Pulmonary artery endothelial cell (primary cell): ENCODE data around the gene KCND3. TPM values are rescaled to one million over a fixed set of nuclear protein-coding genes. Genes with fewer than 3 reads are reported as not detected.

Experiments
- DNase-seq: peaks from one replicate; pipeline ENCODE4 v3.0.0-alpha.2; 2011; ENCODE audit warnings: low read depth, low spot score
- total RNA-seq: library from RNA; depleted of rRNA; stranded (reverse); fragments of >200 nt; gene quantifications from 2 replicates; pipeline ENCODE4 v1.2.3, GENCODE V29; 2014

The KCND3 gene
- total RNA-seq, 1 donor from 2014 or later = under 0.01 TPM

DNA sequence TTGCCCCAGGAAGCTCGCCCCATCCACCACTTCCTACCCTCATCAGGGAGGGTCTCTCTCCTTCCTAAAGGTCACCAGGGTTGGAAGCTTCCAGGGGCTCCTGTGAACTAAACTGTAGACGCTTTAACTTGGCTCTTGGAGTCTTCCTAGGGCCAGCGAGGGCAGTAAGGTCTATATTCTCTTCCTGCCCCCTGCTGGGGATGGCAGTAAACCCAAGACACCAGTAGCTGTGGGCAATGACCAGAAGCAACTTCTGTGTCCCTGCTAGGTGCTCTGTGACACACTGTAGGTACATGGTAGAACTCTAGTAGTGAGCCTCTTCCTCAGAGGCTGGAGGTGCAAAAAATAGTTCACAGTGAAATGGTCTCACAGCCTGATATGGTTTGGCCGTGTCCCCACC, 30.0 kb downstream of the KCND3 start:
- no peak for DNase-seq

GRCh38 chr1:111958851-111959250, 30.6 kb downstream of the KCND3 start:
- no peak for DNase-seq

DNA sequence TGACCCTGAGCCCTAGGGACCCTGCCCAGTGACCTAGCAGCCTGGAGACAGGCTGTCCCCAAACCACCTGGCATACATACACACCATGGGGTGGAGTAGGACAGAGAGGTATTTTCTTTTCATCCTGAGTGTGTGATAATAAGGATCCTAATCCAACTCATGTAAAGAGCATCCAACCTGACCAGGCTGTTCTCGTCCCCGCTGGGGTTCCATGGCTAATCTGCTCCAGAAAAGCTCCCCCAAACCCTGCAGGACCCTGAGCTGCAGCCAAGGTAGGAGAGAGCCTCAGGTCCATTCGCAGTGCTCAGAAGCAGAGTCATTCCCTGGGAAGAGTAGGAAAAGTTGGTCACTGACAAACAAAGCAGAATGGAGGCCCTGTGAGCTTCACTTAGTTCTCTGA, 31.4 kb downstream of the KCND3 start:
- no peak for DNase-seq

DNA sequence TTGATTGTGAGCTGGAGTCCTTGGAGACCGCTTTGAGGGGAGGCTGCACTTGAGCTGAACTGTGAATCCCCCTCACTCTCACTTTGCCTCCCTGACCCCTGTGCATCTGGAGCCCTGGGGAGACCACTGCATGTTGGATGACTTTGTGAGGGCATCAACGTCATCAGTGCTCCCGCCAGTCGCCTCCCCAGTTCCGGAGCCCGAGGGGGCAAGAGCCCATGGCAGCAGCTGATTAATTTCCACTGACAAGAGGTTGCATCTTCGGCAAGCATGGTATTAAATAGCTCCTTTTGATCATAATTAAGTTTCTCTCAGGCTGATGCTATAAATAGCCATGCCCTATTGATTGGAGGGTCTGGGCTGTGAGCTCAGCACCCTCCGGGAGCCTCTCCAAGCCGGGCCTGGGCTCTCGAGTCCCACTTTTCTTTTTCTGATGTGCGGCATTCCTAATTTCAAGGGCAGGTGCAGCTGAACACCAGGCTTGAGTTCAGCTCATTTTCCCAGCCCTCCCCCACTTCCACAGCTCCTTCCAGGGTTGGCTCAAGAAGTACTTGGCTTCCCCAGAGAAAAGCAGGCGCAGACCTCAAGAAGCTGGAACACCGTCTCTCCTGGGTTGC, 33.2 kb downstream of the KCND3 start:
- no peak for DNase-seq

- no peak for DNase-seq
Measured at GRCh38 chr1:111955755-111956154, 33.7 kb downstream of the KCND3 start.

GRCh38 chr1:111953797-111954196, 35.7 kb downstream of the KCND3 start:
- no peak for DNase-seq

DNA sequence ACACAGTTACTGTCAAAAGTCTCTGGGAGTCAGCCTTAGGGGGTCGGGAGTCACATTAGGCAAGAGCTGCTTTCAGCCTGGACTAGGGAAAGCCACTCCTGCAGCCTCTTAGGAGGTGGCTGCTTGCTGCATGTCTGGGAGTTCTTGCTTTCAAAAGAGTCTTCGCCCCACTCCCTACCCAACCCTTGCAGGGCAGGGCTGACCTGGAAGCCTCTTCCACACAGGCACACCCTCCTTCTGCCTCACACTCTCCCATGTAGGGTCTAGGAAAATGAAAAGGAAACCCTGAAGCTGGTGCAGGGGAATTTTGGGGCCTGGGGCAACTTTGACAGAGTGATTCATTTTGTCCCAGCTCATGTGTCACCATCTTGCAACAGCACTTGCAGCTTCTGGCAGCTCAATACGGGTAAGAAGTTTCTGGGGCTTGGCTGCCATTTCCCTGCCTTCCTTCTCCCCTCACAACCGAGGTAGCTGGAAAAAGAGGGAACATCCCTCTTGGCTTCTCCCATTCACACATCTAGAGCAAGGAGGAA, 37.3 kb downstream of the KCND3 start:
- DNase-seq = no peak

- DNase-seq = no peak
Measured at GRCh38 chr1:111948209-111949171, 41.0 kb downstream of the KCND3 start.

DNA sequence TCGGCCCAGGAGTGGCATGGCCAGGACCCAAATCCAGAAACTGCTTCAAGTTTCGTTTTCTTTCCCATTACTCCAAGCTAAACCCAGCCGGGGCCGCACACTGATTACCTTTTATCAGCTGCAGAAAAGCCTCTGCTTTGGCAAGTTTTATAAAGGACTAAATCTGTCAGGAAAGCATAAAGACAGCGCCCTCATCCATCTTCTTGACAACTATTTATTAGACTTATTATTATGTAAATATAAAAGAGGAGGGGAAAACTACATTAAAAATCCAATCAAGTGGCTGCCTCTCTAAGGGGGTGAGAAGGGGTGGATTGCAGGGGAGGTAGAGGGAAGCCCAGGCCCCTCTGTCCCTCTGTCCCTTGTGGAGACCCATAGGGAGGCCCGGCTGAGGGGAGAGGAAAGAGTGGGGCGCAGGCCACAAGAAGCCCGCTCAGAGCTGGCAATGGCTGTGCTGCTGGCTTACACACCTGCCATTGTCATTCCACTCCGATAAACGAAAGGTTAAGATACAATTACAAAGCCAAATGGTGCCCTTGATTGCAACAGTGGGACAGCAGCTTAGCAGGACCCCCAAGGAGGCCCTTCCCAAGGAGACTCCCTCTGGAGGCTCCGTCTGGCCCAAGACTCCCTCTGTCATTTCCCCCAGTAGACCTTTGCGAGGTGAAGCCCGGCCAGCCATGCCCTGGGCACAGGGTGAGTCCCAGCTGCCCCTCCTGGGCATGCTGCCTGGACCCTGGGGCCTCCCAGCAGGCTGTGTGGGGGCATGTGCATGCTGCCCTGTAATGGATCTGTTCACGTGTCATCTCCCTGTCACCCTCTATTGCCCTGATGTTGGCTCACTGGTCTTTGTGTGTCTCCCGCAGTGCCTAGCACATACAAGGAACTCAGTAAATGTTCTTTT, 45.4 kb downstream of the KCND3 start:
- DNase-seq = no peak

- no peak for DNase-seq
Measured at GRCh38 chr1:111943066-111943465, 46.4 kb downstream of the KCND3 start.

DNA sequence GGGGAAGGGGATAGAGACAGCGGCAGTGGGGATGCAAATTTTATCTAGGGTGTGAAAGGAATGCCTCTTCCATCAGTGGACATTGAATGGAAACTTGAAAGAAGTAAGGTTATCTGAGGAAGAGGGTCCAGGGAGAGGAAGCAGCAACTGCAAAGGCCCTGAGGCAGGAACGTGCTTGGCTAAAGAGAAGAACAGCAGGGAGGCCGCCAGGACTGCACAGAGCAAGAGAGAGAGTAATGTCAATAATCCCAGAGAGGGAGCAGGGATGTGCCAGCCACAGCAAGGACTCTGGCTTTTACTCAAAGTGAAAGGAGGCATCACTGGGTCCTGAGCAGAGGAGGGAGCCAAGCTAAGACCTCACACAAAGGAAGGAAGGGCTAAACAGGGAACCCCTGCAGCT, 50.9 kb downstream of the KCND3 start:
- no peak for DNase-seq

DNA sequence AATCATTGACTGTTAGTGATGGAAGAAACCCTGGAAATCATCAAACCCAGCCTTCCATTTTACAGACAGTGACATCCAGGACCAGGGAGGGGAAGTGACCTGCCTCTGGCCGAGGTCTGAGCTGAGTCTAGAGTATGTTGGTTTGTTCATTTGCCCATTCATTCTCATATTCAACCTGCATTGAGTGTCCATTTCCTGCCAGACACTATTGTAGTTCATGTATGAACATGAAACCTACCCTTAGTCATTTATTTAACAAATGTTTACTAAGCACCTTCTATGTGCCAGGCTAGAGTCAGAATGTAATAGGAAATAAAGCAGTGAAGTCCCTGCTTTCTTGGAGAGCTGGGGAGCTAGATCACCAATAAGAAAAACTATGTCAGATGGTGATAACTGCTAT, 51.3 kb downstream of the KCND3 start:
- DNase-seq = no peak

DNA sequence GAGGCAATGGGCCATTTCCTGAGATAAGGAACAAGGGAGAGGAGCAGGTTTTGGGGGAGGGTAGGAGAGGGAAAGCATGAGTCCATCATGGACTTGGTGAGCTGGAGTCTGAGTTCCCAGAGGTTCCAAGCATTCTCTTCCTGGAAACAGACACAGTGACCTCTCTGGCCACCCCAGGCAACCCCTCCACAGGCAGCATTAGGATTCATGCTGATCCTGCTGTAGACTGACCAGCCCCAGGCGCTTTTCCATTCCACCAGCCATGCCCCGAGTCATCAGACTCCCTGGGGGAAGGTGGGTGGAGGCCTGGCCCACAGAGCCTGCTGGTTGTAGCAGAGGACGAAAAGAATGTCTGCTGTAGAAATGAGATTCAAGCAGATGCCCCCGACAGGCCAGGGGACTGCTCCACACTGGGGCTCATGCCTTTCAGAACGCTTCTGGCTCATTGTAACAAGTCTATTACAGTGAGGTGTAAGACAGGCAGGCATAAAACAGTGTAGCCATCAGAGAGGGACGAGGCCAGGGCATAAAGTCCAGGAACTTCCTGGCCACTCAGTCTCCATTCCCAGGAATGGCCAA, 52.2 kb downstream of the KCND3 start:
- DNase-seq = no peak

DNA sequence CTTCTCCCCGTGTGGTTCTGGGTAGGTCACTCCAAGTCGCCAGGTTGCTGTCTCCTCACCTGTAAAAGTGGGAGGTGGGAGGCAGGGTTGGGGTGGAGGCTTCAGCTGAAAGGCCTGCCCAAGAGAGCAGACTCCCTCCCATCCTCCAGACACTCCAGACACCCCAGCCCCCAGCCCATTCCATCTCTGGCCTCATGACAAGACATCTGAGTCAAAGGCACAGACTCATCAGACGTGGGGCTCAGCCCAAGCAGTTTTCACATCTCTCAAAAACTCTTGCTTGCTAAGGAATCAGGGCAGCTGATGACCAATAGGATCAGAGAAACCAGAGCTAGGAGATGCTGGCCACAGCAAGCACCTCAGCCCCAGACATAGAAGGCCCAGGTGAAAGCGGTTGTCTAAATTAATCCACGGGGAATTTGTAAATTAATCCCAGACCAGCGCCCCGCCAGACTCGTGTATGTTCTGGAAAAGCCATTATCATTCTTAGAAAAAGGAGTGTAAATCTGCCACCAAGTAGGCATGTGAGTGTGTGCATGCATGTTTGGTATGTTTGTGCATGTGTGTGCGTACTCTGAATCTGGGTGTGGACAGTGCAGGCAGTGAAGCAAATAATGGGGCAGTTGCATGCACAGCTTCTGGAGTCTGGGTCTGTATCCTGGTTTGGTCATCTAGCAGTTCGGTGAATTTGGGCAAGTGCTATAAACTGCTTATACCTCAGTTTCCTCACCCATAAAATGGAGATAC, 55.2 kb downstream of the KCND3 start:
- no peak for DNase-seq

DNA sequence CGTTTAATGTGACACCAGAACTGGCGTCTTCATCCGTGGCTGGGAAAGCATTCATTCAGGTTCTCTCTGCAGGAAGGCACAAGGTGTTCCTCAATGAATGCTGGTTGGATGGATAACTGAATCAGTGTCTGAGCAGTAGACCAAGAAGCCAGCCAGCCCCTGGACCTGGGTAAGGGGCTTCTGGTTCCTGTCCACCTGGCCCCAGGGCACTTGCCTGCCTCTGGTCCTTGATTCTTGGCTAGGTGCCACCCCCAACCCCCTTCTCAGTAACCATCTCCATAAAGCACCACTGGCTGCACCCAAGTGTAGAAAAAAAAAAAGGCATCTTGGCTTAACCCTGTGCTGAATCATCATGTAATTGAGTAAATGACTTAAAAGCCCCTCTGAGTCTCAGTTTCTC, 59.1 kb downstream of the KCND3 start:
- DNase-seq = no peak

GRCh38 chr1:111928531-111928930, 60.9 kb downstream of the KCND3 start:
- no peak for DNase-seq

GRCh38 chr1:111927652-111928051, 61.8 kb downstream of the KCND3 start:
- DNase-seq = no peak

DNA sequence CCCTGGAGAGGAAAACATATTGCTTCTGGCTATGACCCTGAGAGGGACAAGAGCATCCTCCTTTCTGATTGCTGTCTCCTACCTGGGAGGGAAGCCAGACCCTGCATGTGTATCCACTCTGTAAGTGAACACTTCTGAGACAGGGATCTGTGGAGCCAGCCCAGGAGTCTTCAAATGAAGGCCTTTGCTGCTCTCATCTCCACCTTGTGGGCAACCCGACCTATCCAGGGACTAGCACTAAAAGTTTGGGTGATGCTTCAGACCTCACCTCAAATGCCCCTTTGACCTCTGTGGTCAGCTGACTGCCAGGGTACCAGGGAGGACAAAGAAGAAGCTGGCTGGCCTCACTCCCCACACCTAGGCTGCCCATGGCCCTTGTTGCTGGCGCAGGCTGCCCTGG, 64.7 kb downstream of the KCND3 start:
- no peak for DNase-seq

- DNase-seq = no peak
Measured at GRCh38 chr1:111923766-111924165, 65.7 kb downstream of the KCND3 start.

DNA sequence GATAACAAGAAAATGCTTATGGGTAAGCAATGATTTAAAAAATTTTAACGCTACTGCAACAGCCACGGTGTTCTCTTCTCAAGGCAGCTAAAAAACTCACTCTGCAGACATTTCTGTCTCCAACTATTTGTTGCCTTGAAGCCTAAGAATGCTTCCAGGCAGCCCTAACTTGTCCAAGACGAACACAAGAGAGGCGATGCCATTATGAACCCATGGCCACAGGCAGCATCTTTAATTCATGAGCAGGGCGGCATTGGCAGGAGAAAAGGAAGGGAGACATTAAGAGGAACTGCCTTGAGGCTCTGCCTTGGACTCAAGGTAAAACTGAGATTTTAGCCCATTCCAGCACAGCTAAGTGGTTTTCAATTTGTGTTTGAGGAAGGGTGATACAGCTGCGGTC, 67.5 kb downstream of the KCND3 start:
- no peak for DNase-seq
